ENCODE data around the gene TMEM63A.

Gene TMEM63A

DNA sequence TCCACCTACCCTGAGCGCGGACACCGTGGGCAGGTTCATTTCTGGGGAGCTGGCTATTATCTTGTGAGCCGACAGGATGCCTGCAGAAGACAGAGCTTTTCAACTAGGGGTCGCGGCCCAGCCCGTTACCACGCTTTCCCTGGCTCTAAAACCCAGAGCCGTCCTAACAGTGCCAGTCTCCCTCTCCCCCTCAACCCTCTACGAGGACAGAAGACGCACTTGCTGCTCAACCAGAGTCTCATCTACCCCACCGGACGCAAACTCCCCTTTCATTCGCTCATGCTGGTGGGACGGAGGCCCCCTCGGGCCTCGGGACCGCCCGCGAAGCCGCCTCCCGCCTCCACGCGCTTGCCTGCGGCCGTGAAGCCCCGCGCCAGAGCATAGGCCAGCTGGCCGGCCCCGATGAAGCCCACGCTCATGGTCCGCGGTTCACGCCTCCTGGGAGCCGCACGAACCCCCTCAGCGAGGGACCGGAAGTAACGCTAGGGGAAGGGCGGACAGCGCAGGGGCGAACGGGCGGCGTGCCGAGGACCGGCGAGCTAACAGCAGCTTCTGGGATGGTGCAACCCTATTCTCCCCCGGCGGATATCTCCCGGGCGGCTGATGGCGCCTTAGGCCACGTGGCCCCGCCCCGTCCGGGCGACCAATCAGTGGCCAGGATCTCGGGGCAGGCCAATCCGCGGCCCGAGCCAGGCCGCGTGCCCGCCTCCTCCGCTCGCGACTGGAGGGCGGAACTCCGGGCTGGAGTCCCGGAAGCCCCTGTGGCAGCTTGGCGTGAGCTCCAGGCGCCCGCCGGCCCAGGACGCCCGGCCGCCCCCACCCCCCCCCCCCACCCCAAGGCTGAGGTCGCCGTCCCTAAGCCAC, 41.7 kb upstream of the TMEM63A start, which contains the start of gene PYCR2:
PYCR2 (minus strand) TSS at position 559 of the 864 bp plus-strand sequence; CDS start at position 419, 140 bp downstream.
- H3K4me3 ChIP-seq (ENCODE audit: low read depth, low read length): peak within 1 kb of the TSS; percentile 94
- DNase-seq (ENCODE audit: low read depth): peak; percentile 98
- TF ChIP-seq, protein P1, sequence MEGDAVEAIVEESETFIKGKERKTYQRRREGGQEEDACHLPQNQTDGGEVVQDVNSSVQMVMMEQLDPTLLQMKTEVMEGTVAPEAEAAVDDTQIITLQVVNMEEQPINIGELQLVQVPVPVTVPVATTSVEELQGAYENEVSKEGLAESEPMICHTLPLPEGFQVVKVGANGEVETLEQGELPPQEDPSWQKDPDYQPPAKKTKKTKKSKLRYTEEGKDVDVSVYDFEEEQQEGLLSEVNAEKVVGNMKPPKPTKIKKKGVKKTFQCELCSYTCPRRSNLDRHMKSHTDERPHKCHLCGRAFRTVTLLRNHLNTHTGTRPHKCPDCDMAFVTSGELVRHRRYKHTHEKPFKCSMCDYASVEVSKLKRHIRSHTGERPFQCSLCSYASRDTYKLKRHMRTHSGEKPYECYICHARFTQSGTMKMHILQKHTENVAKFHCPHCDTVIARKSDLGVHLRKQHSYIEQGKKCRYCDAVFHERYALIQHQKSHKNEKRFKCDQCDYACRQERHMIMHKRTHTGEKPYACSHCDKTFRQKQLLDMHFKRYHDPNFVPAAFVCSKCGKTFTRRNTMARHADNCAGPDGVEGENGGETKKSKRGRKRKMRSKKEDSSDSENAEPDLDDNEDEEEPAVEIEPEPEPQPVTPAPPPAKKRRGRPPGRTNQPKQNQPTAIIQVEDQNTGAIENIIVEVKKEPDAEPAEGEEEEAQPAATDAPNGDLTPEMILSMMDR (conservative IDR thresholded peaks at IDR 0.05; ENCODE audit: low read depth, low read length): no peak

DNA sequence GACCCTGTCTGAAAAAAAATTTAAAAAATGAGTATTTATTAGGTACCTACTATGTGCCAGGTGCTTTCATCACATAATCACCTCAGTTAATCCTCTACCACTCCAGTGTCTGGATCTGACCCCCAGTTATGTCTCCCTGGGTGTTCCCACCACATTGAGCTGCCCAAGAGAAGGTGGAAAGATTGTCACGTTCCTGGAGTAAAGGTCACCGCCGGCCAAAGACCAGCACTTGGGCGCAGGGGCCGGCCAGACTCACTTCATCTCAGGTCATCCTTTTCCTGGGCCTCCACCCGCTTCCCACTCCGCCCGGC, 41.2 kb upstream of the TMEM63A start:
- TF ChIP-seq, protein P1 (conservative IDR thresholded peaks at IDR 0.05; ENCODE audit: low read depth, low read length): no peak
- no peak for DNase-seq (ENCODE audit: low read depth)
- peak overlapping the region; percentile 94 for H3K4me3 ChIP-seq (ENCODE audit: low read depth, low read length)

DNA sequence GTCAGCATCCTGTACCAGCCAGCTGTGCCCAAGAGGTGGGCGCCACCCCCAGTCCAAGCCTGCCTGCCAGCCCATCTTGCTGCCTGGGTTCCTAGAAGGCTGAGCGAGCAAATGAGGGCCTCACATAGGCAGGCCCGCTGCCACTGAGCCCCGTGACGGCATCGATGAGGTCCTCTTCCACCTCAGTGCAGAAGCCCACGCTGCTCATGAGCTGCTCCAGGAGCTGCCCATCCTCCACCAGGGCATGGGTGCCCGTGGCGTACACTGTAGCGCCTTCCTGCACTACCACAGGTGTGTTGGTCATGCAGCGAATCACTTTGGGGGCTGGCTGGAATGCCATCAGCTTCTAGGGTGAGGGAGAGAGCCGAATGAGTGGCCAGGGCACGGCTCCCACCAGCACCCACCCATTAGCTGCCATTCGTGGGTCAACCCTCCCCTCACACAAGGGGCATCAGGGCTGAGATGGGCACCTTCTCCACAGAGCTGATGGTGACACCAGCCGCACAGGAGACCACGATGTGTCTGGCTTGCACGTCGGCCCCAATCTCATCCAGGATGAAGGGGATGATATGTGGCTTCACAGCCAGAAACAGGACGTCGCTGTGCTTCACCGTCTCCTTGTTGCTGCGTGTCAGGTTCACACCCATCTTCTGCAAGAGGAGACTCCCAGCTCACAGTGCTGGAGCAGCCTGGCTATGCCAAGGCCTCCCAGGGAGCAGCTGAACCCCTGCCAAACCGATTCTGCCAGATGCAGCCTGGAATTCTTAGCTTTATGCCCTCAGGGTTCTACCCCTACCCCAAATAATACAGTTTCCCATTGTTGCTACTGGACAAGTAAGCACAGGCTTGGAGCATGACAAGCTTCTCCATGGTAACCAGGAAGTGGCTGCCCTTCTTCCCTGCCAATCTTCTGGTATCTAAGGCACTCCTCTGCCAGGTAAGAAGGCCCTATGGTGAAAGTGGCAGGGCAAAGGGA, 39.8 kb upstream of the TMEM63A start:
- TF ChIP-seq, protein P1 (conservative IDR thresholded peaks at IDR 0.05; ENCODE audit: low read depth, low read length): no peak
- no peak overlapping the region for H3K4me3 ChIP-seq (ENCODE audit: low read depth, low read length)
- DNase-seq (ENCODE audit: low read depth): no peak

DNA sequence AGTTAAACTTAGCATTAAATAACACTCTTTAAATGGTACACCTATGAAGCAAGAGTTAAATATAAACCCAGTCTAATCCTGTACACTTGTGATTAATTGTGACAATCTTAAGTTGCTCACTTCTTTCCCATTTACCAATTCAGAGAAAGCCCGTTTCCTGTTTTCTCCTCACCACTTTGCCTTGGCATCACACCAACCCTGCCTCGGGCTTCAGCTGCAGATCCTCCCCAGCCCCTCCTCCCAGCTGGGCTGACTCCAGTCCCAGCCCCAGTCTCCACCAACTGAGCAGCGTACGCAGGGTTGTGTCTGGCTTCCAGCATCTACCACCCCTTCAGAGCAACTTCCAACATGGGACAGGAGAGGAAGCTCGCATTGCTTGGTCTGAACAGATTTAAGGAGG, 37.7 kb upstream of the TMEM63A start:
- TF ChIP-seq, protein P1 (conservative IDR thresholded peaks at IDR 0.05; ENCODE audit: low read depth, low read length): no peak
- H3K4me3 ChIP-seq (ENCODE audit: low read depth, low read length): no peak overlapping the region
- DNase-seq (ENCODE audit: low read depth): peak; percentile 54

DNA sequence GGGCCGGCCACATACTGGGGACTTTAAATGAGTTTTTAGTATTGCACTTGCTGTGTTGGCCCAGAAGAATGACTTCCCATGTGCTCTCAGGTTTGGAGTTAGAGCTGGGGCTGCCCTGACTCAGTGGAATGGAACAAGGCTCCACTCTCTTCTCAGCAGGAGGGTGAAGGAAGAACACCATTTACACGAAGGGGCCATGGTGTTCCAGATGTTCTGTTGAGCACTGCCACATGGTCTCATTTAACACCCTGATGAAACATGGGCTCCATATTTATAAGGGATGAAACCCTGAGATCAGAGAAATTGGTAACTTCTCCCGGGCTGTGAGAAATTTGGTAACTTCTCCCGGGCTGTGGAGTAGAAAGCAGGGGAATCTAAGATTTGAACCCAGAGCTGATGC, 36.1 kb upstream of the TMEM63A start:
- no peak for DNase-seq (ENCODE audit: low read depth)
- H3K4me3 ChIP-seq (ENCODE audit: low read depth, low read length): no peak overlapping the region
- TF ChIP-seq, protein P1 (conservative IDR thresholded peaks at IDR 0.05; ENCODE audit: low read depth, low read length): no peak

DNA sequence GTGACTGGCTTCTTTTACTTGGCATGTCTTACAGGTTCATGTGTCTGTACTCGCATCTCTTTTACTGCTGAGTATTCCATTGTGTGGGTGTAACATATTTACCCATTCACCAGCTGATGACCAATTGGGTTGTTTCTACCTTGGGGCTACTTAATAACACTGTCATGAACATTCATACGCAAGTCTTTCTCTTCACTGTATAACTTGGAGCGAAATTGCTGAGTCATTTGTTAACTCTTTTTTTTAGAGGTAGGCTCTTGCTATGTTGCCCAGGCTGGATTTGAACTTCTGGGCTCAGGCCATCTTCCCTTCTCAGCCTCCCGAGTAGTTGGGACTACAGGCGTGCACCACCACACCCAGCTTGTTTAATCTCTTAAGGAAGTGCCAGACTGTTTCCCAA, 35.4 kb upstream of the TMEM63A start:
- TF ChIP-seq, protein P1 (conservative IDR thresholded peaks at IDR 0.05; ENCODE audit: low read depth, low read length): no peak
- no peak overlapping the region for H3K4me3 ChIP-seq (ENCODE audit: low read depth, low read length)
- no peak for DNase-seq (ENCODE audit: low read depth)
